NB4 (cell line): ENCODE measurements around the gene APOBR.

Source experiments
- CTCF ChIP-seq: IDR thresholded peaks from one replicate; pipeline ENCODE4 v1.5.1; 2012; ENCODE audit warnings: low read depth, low read length
- MYC ChIP-seq: IDR thresholded peaks from 2 replicates; pipeline ENCODE4 v1.6.1; 2011; ENCODE audit warnings: low read depth, low read length
- POLR2A ChIP-seq: IDR thresholded peaks from 2 replicates; pipeline ENCODE4 v1.6.1; 2011; ENCODE audit warnings: mild to moderate bottlenecking; ENCODE audit not compliant: insufficient read length; ENCODE audit errors: extremely low read depth

DNA sequence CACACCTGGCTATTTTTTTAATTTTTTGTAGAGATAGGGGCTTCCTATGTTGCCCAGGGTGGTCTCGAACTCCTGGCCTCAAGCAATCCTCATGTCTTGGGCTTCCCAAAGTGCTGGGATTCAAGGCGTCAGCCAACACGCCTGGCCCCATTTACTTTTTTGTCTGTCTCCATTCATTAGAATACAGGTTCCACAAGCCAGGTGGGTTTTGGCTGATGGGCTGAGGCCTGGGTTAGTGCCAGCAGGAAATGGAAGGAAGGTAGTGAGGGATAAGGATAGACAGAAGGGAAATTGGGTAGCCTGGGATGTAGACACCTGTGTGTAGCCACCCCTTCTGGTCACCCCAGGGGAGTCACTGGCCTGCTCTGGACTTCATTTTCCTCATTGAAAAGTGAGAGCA, 16.6 kb downstream of the APOBR start:
- no peak for TF ChIP-seq CTCF
- TF ChIP-seq MYC = no peak
- no peak for TF ChIP-seq POLR2A
